OCI-LY7 (cell line): Measurements from ENCODE around the gene SRPK2. TPM values are rescaled to one million over a fixed set of nuclear protein-coding genes. Genes with fewer than 3 reads are reported as not detected.

Experiments
- BruUV-seq: library from RNA; stranded (reverse); fragments of 400-500 nt; replicated peaks from 2 replicates; lab custom pipeline; 2021; lab: Mats Ljungman, UMichigan
- CTCF ChIA-PET: fragments of 300-600 bp; sonication (Branson Sonifier 250); formaldehyde crosslinking; loops from one replicate; lab custom pipeline; 2022; ENCODE audit warnings: antibody characterized with exemption; ENCODE audit not compliant: unreplicated experiment; lab: Charles Lee
- POLR2A ChIA-PET: fragments of 300-600 bp; sonication (Branson Sonifier 250); formaldehyde crosslinking; loops from one replicate; lab custom pipeline; 2022; ENCODE audit warnings: antibody characterized with exemption; lab: Charles Lee
- DNase-seq: peaks from one replicate; pipeline ENCODE4 v3.0.0-alpha.2; 2015; ENCODE audit warnings: low spot score
- H2AFZ ChIP-seq: fragments of 200-600 bp; sonication (generic), shearing (Covaris generic); 2 replicates; pipeline ENCODE4 v1.6.1; 2014; ENCODE audit warnings: mild to moderate bottlenecking, antibody characterized with exemption, low read length, moderate library complexity
- H3K27ac ChIP-seq: fragments of 200-600 bp; sonication (generic); 2 replicates; pipeline ENCODE4 v1.5.1; 2014; ENCODE audit warnings: mixed run types, low read depth, mild to moderate bottlenecking, moderate library complexity, low read length, inconsistent platforms; ENCODE audit not compliant: poor library complexity, severe bottlenecking
- H3K36me3 ChIP-seq: fragments of 200-600 bp; sonication (generic); 2 replicates; pipeline ENCODE4 v1.6.1; 2014; ENCODE audit warnings: mild to moderate bottlenecking, antibody characterized with exemption, low read length, moderate library complexity, mixed read lengths; ENCODE audit not compliant: insufficient read depth
- H3K4me1 ChIP-seq: fragments of 200-600 bp; sonication (generic); 2 replicates; pipeline ENCODE4 v1.5.1; 2014; ENCODE audit warnings: mild to moderate bottlenecking, low read length; ENCODE audit not compliant: insufficient read depth, poor library complexity, severe bottlenecking
- H3K4me2 ChIP-seq: fragments of 200-600 bp; sonication (generic); 2 replicates; pipeline ENCODE4 v1.6.1; 2014; ENCODE audit warnings: mild to moderate bottlenecking, low read length
- H3K4me3 ChIP-seq: fragments of 200-600 bp; sonication (generic); 2 replicates; pipeline ENCODE4 v1.5.1; 2014; ENCODE audit warnings: mild to moderate bottlenecking, low read depth, low read length; ENCODE audit not compliant: poor library complexity, severe bottlenecking
- H3K79me2 ChIP-seq: fragments of 200-600 bp; sonication (generic); 2 replicates; pipeline ENCODE4 v1.6.1; 2016; ENCODE audit warnings: low read depth, mild to moderate bottlenecking, low read length, moderate library complexity, mixed read lengths; ENCODE audit not compliant: insufficient read depth
- H3K9me2 ChIP-seq: fragments of 200-600 bp; sonication (generic); 2 replicates; pipeline ENCODE4 v1.6.1; 2016; ENCODE audit warnings: mild to moderate bottlenecking, low read length, mixed read lengths; ENCODE audit not compliant: insufficient read depth
- H3K9me3 ChIP-seq: fragments of 200-600 bp; sonication (generic); 2 replicates; pipeline ENCODE4 v1.6.1; 2014; ENCODE audit warnings: mild to moderate bottlenecking, mixed run types, low read length, mixed read lengths
- H4K20me1 ChIP-seq: fragments of 200-600 bp; sonication (generic); 2 replicates; pipeline ENCODE4 v1.6.1; 2014; ENCODE audit warnings: mild to moderate bottlenecking, antibody characterized with exemption, low read length, moderate library complexity, mixed read lengths; ENCODE audit not compliant: insufficient read depth
- CTCF ChIP-seq: fragments of 200-600 bp; sonication (generic); conservative IDR thresholded peaks from 2 replicates; pipeline ENCODE4 v1.5.1; 2014; ENCODE audit warnings: mild to moderate bottlenecking, antibody characterized with exemption, low read length, moderate library complexity, mixed read lengths
- EZH2phosphoT487 ChIP-seq: fragments of 200-600 bp; sonication (generic); IDR thresholded peaks from 2 replicates; pipeline ENCODE4 v1.6.1; 2018; ENCODE audit warnings: low read depth, borderline replicate concordance, mild to moderate bottlenecking, mixed run types, antibody characterized with exemption, low read length, moderate library complexity, mixed read lengths
- intact Hi-C: fragments of 100-400 bp; cut with micrococcal nuclease; formaldehyde crosslinking; loops from one replicate; pipeline ENCODE4 v1.10.0; 2022; ENCODE audit not compliant: unreplicated experiment
- total RNA-seq, 2 experiments: library from RNA; depleted of rRNA in 1 of 2; stranded (reverse); fragments of >200 nt in 1 of 2; shearing (Covaris generic) in 1 of 2; gene quantifications; 2 replicates each; pipeline ENCODE4 v1.2.3, GENCODE V29; 2014 to 2022

Gene SRPK2
- total RNA-seq, 2 experiments from 2014 or later, result 22.1 to 26.8 TPM

DNA sequence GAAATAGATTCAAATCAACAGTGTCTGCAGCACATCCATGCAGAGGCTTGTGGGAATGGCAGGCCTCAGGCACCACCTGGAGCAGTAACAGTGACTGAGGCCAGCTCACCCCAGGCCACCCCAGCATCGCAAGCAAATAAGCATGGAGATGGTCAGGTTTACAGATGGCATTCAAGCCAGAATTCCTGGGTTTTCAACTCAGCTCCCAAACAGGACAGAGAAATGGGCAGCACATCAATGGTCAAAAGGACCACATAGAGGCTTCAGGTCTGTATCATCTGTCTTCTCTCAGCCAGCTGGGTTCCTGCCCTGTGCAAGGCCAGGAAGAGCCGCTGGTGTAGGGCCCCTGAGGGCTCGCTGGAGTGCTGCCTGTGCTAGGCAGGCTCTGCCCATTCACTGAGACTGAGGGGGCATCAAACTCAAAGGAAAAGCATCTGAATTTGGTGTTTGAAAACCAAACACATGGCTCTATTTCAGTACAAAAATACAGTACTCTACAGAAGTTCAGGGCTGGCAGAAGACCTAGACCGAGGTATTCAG, 262.2 kb downstream of the SRPK2 start:
- no TSS peak for BruUV-seq
- POLR2A ChIA-PET, result interaction anchor here (0.6 kb wide), 1 partner anchor 532 kb away, joined by 3 read pairs; no protein-coding TSS in a partner anchor
- no peaks in the 10 kb centered on the region for H3K9me3 ChIP-seq
- H2AFZ ChIP-seq, result no peak overlapping the region
- DNase-seq, result no peak
- H3K9me2 ChIP-seq, result no peaks in the 10 kb centered on the region
- H3K4me3 ChIP-seq, result no peak overlapping the region
- intact Hi-C loops, result no loop called here
- peaks cover 3% of the 10 kb centered on the region; the same call in 1 of the 2 replicates for H3K36me3 ChIP-seq
- no peak overlapping the region for H3K27ac ChIP-seq
- no peaks in the 10 kb centered on the region for H4K20me1 ChIP-seq
- H3K79me2 ChIP-seq, result no peaks in the 10 kb centered on the region
- CTCF ChIA-PET, result interaction anchor here (0.6 kb wide), 1 partner anchor 238 kb away, joined by 3 read pairs; no protein-coding TSS in a partner anchor
- TF ChIP-seq EZH2phosphoT487 (no peak), CTCF (no peak)
- no peak overlapping the region for H3K4me2 ChIP-seq
- no peaks in the 10 kb centered on the region for H3K4me1 ChIP-seq

GRCh38 chr7:105125745-105126144, 263.0 kb downstream of the SRPK2 start:
- Histone ChIP-seq H3K79me2 (no peaks in the 10 kb centered on the region), H3K9me3 (no peaks in the 10 kb centered on the region), H3K9me2 (no peaks in the 10 kb centered on the region), H2AFZ (no peak overlapping the region), H3K27ac (no peak overlapping the region), H4K20me1 (no peaks in the 10 kb centered on the region), H3K4me3 (no peak overlapping the region), H3K4me1 (no peaks in the 10 kb centered on the region), H3K36me3 (peaks cover 3% of the 10 kb centered on the region; the same call in 1 of the 2 replicates), H3K4me2 (no peak overlapping the region)
- BruUV-seq, result no TSS peak
- no peak for DNase-seq
- TF ChIP-seq CTCF, result no peak
- no peak for TF ChIP-seq EZH2phosphoT487
- intact Hi-C loops, result no loop called here
- ChIA-PET POLR2A (interaction anchor here (0.6 kb wide), 1 partner anchor 533 kb away, joined by 3 read pairs; no protein-coding TSS in a partner anchor), CTCF (no interaction called here)

- CTCF ChIA-PET, result interaction anchor here (0.8 kb wide), 1 partner anchor 19 kb away, joined by 4 read pairs; no protein-coding TSS in a partner anchor
- POLR2A ChIA-PET, result interaction anchor here (0.6 to 0.7 kb wide), 2 partner anchors 202 to 409 kb away, joined by 3 to 5 read pairs; partner anchors contain the start of gene RINT1
Measured at GRCh38 chr7:105122619-105123018, 266.1 kb downstream of the SRPK2 start.

More at GRCh38 chr7:105122619-105123018, 266.1 kb downstream of the SRPK2 start:
- Histone ChIP-seq H4K20me1 (no peaks in the 10 kb centered on the region), H3K36me3 (peaks cover 6% of the 10 kb centered on the region; the same call in 1 of the 2 replicates), H3K4me3 (no peak overlapping the region), H3K4me2 (no peak overlapping the region), H3K4me1 (peaks cover 21% of the 10 kb centered on the region), H3K79me2 (no peaks in the 10 kb centered on the region), H2AFZ (no peak overlapping the region), H3K27ac (no peak overlapping the region), H3K9me2 (no peaks in the 10 kb centered on the region), H3K9me3 (no peaks in the 10 kb centered on the region)
- TF ChIP-seq EZH2phosphoT487, result no peak
- TF ChIP-seq CTCF, result no peak
- BruUV-seq, result no TSS peak
- intact Hi-C loops, result no loop called here
- no peak for DNase-seq
